HFFc6 (cell line): ENCODE results near the gene RNF169. TPM values are rescaled to one million over a fixed set of nuclear protein-coding genes. Genes with fewer than 3 reads are reported as not detected.

Experiments used
- DNase-seq: peaks from one replicate; pipeline ENCODE4 v3.0.0-alpha.2; 2018
- H3K27ac Mint-ChIP-seq: 2 replicates; pipeline ENCODE4 v1.8.0; 2020; ENCODE audit warnings: mild to moderate bottlenecking, mixed read lengths
- H3K27me3 Mint-ChIP-seq: 2 replicates; pipeline ENCODE4 v1.8.0; 2021; ENCODE audit warnings: mild to moderate bottlenecking, moderate library complexity, mixed read lengths; ENCODE audit not compliant: insufficient read depth
- H3K36me3 Mint-ChIP-seq: 2 replicates; pipeline ENCODE4 v1.8.0; 2021; ENCODE audit warnings: low read depth, mixed read lengths
- H3K4me1 Mint-ChIP-seq: 2 replicates; pipeline ENCODE4 v1.8.0; 2020; ENCODE audit warnings: low read depth, mixed read lengths
- H3K4me3 Mint-ChIP-seq: 2 replicates; pipeline ENCODE4 v1.8.0; 2020; ENCODE audit warnings: mild to moderate bottlenecking, moderate library complexity, mixed read lengths
- H3K9me3 Mint-ChIP-seq: 2 replicates; pipeline ENCODE4 v1.8.0; 2020; ENCODE audit warnings: mild to moderate bottlenecking, mixed read lengths
- CTCF ChIP-seq: fragments of 200-600 bp; sonication (generic); IDR thresholded peaks from 2 replicates; pipeline ENCODE4 v1.5.0; 2021; ENCODE audit warnings: antibody characterized with exemption, mild to moderate bottlenecking
- total RNA-seq, 6 experiments: library from RNA; stranded (reverse); fragmentation: NEBNext Ultra II Directional; extraction: Animal tissue kit (Norgen Biotek cat#: 25700); gene quantifications; 2 replicates in 1 of 6; 3 replicates in 5 of 6; pipeline ENCODE4 v1.2.3, GENCODE V29; 2021

RNF169 gene
- total RNA-seq, 6 experiments from 2014 or later, result 10.9 to 12.9 (median 12.2) TPM

GRCh38 chr11:74742070-74742469 is 6.6 kb upstream of the RNF169 start:
- Mint-ChIP-seq H3K27me3 (peaks cover 8% of the 10 kb centered on the region), H3K27ac (no peak overlapping the region), H3K9me3 (no peaks in the 10 kb centered on the region), H3K4me3 (no peak overlapping the region), H3K36me3 (no peaks in the 10 kb centered on the region), H3K4me1 (peaks cover 4% of the 10 kb centered on the region; the same call in 1 of the 2 replicates)
- no peak for DNase-seq
- TF ChIP-seq CTCF, result no peak

- Mint-ChIP-seq H3K4me3 (no peak overlapping the region), H3K4me1 (peaks cover 15% of the 10 kb centered on the region), H3K27ac (no peak overlapping the region), H3K36me3 (no peaks in the 10 kb centered on the region), H3K27me3 (peaks cover 6% of the 10 kb centered on the region; the same call in 1 of the 2 replicates), H3K9me3 (no peaks in the 10 kb centered on the region)
- TF ChIP-seq CTCF, result no peak
- no peak for DNase-seq
Observed at GRCh38 chr11:74743640-74744039, 5.0 kb upstream of the RNF169 start.

GRCh38 chr11:74744277-74744676 is 4.4 kb upstream of the RNF169 start:
- no peak for TF ChIP-seq CTCF
- DNase-seq, result no peak
- Mint-ChIP-seq H3K27me3 (peaks cover 6% of the 10 kb centered on the region; the same call in 1 of the 2 replicates), H3K4me3 (no peak overlapping the region), H3K36me3 (no peaks in the 10 kb centered on the region), H3K4me1 (peaks cover 15% of the 10 kb centered on the region), H3K9me3 (no peaks in the 10 kb centered on the region), H3K27ac (no peak overlapping the region)

- Mint-ChIP-seq H3K9me3 (no peaks in the 10 kb centered on the region), H3K4me3 (no peak overlapping the region), H3K27me3 (peaks cover 8% of the 10 kb centered on the region), H3K36me3 (no peaks in the 10 kb centered on the region), H3K27ac (no peak overlapping the region), H3K4me1 (peaks cover 35% of the 10 kb centered on the region)
- no peak for DNase-seq
- TF ChIP-seq CTCF, result no peak
Observed at GRCh38 chr11:74746868-74747267, 1.8 kb upstream of the RNF169 start.

- Mint-ChIP-seq H3K9me3 (no peaks in the 10 kb centered on the region), H3K4me3 (peak overlapping the region; percentile 96), H3K27me3 (peaks cover 2% of the 10 kb centered on the region; the same call in 1 of the 2 replicates), H3K27ac (peak overlapping the region; percentile 80), H3K36me3 (no peaks in the 10 kb centered on the region), H3K4me1 (peaks cover 49% of the 10 kb centered on the region)
- no peak for DNase-seq
- TF ChIP-seq CTCF, result no peak
Observed at GRCh38 chr11:74749127-74749964, 697 bp downstream of the RNF169 start.
